C4-2B (cell line): ENCODE data around the gene RCOR1.

ENCODE experiments used
- ZFX ChIP-seq: fragments of 450-650 bp; IDR thresholded peaks from 2 replicates; pipeline ENCODE4 v1.6.1; 2017
- TF ChIP-seq, protein P1 (sequence below): fragments of 450-650 bp; conservative IDR thresholded peaks from 2 replicates; pipeline ENCODE4 v1.5.1; 2017; ENCODE audit warnings: mild to moderate bottlenecking

DNA sequence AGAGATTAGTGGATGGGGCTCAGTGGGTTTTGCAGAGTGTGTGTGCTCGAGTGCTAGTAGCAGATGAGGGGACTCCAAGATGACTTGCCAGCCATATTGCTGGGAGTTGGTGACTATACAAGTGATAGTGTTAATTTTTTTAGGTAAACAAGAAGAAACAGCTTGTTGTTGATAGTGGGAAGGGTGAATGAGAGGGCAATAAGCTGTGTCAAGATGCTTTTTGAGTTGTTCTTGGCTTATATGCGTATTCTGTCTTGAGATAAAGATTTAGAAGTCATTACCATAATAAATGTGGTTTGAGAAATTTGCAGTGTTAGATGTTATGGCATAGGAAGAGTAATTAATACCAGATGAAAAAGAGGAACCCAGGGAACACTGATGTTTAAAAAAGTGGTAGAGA lies 75.3 kb downstream of the RCOR1 start:
- TF ChIP-seq, protein P1, sequence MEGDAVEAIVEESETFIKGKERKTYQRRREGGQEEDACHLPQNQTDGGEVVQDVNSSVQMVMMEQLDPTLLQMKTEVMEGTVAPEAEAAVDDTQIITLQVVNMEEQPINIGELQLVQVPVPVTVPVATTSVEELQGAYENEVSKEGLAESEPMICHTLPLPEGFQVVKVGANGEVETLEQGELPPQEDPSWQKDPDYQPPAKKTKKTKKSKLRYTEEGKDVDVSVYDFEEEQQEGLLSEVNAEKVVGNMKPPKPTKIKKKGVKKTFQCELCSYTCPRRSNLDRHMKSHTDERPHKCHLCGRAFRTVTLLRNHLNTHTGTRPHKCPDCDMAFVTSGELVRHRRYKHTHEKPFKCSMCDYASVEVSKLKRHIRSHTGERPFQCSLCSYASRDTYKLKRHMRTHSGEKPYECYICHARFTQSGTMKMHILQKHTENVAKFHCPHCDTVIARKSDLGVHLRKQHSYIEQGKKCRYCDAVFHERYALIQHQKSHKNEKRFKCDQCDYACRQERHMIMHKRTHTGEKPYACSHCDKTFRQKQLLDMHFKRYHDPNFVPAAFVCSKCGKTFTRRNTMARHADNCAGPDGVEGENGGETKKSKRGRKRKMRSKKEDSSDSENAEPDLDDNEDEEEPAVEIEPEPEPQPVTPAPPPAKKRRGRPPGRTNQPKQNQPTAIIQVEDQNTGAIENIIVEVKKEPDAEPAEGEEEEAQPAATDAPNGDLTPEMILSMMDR: no peak
- no peak for TF ChIP-seq ZFX
